GM18511 (cell line): Measurements from ENCODE around the gene SENP8.

Experiments used
- ATAC-seq: cut with Tn5 transposase; IDR thresholded peaks from one replicate; pipeline ENCODE4 v1.9.1; 2021; ENCODE audit warnings: mild to moderate bottlenecking, moderate library complexity; ENCODE audit not compliant: unreplicated experiment

The SENP8 gene

DNA sequence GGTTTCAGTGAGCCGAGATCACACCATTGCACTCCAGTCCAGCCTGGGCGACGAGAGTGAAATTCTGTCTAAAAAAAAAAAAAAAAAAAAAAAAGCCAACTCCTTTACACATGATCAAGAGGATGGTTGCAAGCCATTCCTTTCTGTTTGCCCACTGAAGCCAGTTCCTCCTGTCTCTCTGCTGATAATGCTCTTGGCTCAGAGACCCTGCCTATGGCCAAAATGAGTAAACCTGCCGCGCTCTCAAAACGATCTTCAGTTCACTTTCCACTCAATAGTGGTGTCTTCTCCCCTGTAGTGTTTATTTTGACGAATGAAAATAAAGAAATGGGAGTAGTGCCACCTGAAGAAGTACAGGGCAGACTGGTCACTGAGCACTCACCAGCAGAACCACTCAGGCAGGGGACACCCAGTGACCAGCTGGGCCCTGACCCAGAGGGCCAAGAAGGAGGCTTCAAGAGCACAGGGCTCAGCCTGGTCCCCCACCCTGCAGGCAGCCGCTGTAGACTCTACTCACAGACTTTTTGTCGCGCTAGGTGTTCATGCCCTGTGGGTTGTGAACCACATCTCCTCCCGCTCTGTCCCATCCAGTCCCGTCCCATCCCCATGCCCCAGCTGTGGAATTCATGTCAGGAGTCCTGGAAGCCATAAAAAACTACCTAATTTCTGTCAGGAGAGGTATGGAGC, 55.8 kb downstream of the SENP8 start:
- ATAC-seq = no peak

DNA sequence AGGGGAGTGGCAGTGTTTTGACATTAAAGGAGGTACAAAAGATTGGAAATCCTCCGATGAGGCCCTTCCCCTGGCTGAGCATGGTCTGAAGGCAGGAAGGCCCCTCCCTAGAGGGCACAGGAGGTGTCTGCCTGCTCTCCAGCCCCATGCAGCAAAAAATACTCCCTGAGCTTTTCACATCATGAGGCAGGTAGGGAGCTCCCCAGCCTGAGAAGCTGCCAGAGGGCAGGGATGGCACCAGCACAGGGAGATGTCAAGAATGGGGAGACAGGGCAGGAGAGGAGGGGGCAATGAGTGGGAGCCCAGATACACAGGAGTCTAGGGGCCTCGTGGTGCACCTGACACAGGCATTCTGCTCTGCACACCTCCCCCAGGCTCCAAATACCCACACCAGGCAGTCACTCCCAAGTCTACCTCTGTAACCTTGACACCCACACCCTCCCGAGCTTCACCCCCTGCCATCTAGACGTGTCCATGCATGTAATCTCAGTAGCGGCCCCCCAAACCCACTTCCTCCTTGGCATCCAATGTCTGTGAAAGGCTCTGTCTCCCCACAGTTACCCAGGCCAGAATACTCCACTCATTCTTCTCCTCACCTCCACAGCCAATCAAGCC, 56.5 kb downstream of the SENP8 start:
- ATAC-seq = no peak

DNA sequence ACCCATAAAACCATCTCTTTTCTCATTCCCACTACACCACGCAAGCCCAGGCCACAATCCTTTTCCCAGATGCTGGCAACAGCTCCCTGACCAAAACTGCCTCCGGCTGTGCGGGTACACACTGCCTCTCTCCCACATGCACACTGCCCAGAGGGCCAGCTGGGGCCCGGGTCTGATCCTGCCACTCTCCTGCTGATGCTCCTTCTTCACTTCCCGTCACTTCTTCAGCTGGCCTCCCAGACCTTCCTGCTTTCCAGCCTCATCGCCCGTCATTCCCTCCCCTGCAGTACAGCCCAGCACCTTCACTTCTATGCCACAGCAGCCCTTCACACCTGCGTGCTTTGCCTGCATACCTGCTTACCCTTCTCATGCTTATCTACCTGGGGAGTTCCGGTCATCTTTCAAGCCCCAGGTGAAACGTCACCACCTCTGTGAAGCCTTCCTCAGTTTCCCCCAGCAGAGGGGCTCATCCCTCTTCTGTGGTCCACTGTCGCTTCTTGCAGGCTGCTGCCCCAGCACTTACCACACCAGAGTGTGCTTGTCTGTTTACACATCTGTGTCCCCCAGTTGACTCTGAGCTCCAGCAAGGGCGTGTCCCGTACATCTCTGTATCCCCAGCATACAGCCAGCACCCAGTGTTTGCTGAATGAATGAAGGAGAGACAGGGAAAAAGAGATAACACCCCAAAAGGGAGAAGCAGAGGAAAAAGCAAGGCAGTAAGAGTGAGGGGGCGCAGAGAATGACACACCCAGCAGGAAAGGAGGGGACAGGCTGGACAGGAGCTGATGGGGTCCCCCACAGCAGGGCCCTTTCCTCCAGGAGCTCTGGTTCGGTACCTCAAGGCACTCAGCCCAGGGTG, 57.2 kb downstream of the SENP8 start:
- no peak for ATAC-seq

DNA sequence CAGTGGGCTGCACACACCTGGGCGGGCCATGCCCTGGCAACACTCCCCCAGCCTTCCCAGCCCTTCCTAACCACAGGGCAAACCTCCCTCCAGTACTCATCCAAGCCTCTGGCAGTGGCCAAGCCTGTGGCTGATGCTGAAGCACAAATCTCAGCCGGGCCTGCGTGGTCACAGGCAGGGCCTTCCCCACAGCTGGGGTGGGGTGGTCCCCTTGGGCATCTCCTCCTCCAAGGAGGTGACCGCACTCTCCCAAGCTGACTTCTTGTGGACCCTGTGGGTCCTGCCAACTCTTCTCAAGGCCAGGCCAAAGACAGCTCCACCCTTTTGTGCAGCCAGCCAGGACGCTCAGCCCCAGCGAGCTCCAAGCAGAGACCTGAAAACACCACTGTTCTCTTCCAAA, 58.0 kb downstream of the SENP8 start:
- ATAC-seq = no peak

DNA sequence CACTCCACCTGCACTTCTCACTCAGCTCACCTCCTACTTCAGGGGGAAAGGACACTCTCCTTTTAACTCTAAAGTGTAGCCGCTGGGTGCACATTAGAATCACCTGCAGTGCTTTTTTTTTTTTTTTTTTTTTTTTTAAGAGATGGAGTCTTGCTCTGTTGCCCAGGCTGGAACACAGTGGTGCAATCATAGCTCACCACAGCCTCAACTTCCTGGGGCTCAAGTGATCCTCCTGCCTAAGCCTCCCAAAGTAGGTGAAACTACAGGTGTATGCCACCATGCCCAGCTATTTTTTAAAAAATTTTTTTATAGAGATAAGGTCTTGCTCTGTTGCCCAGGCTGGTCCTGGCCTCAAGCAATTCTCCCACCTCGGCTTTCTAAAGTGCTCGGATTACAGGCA, 58.5 kb downstream of the SENP8 start:
- ATAC-seq = no peak

DNA sequence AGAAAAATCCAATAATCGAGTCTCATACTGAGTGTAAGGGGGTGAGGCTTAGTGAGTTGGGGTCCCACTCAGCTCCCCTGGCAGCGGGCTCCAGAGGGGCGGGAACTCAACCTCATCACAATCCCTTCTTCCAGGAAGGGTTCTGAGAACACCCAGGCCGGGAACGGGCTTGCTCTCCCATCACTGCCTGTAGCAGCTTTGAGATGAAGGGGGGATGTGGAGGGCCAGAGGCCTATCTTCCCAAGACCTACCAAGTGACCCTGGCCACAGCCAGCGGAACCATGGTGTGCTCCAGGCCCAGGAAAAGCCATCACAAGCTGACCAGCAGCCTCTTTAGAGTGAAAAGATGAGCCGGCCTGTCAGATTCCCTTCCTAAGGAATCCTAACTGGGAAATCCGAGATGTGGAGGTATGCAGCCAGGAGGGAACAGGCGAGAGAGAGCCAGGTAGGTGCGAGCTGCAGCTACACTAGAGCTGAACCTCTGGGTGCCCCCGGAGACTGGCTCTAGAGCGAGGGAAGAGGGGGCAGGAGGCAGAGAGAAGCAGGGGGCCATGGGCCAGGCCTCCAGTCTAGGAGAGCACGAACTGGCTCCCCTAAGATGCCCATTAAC, 60.9 kb downstream of the SENP8 start:
- no peak for ATAC-seq

DNA sequence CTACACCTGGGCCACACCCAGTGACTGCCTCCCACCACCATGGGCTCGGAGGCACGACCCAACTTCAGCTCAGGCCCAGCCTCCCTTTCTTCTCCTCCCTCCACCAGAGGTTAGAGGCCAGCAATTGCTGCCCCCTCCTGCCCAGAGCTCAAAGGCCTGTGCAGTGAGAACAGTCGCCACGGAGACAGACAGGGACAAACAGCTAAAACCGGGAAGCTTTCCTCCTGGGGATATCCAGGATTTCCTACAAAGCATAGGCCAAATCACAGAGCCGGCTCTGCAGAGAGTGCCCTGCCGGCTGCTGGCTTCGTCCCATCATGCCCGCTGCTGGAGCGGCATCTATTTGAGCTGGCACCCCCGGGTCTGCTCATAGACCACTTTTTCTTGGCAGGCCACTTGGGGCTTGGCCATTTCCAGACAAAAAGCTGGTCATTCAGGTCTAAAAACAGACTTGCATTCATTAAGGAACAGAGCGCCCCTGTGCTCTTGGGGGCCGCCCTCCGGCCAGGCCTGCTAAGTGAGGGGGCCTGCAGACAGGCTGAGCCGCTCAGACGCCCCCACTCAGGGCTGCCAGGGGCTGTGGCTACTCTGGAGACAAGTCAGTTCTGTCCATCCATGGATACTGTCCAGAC, 61.9 kb downstream of the SENP8 start:
- ATAC-seq = no peak

DNA sequence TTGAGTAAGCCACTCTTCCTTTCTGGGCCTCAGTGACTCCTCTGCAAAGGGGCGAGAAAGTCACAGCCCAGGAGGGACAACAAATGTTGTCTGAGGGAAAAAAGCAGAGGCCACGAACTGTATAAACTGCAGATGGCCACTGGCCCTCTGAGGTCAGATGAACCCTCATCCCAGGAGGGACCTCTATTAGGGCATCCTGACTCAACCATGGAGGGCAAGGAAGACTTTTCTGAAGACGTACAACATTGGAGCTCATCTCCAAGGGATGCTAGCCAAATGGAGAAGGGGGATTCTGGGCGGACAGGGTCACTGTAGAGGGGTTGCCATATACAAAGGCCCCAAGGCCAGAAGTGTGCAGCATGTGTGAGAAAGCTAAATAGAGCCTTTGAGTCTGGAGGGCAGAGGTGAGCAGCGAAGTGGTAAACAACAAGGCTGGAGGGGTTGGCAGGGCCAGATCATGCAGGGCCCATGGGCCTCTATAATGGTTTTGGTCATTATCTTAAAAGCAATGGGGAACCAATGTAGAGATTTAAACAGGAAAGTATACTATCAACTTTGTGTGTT, 62.6 kb downstream of the SENP8 start:
- no peak for ATAC-seq

DNA sequence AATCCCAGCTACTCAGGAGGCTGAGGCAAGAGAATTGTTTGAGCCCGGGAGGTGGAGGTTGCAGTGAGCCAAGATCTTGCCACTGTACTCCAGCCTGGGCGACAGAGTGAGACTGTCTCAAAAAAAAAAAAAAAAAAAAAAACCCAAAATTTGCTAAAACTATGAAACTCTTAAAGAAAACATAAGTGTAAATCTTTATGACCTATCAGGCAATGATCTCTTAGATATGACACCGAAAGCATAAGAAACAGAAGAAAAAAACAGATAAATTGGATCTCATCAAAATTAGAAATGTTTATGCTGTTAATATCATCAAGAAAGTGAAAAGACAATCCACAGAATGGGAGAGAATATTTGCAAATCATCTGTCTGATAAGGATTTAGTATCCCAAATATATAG, 64.0 kb downstream of the SENP8 start:
- ATAC-seq = no peak

DNA sequence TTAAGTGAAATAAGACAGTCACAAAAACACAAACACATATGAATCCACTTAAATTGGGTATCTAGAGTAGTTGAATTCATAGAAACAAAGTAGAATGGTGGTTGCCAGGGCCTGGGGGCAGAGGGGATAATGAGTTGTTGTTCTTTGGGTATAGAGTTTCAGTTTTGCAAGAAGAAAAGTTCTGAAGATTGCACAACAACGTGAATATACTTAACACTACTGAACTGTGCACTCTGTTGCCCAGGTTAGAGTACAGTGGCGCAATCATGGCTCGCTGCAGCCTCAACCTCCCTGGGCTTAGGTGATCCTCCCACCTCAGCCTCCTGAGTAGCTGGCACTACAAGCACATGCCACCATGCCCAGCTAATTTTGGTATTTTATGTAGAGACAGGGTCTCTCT, 64.5 kb downstream of the SENP8 start:
- no peak for ATAC-seq

DNA sequence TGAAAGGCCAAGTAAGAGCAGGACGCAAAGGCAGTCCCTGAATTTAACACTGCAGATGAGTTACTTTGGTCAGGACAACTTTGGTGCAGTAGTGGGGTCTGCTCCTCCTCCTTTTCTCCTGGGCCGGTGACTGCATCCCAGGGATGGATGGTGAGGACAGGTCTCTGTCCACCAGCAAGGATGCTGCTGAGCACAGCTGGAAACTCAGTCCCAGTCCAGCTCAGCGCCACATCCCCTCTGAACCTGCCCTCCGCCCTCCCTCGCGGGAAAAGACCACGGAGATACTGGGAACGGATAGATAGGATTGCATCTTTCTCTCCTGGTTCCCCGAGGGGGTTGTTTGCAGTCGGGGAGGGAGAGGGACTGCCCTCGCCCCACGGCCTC, 65.6 kb downstream of the SENP8 start:
- no peak for ATAC-seq

DNA sequence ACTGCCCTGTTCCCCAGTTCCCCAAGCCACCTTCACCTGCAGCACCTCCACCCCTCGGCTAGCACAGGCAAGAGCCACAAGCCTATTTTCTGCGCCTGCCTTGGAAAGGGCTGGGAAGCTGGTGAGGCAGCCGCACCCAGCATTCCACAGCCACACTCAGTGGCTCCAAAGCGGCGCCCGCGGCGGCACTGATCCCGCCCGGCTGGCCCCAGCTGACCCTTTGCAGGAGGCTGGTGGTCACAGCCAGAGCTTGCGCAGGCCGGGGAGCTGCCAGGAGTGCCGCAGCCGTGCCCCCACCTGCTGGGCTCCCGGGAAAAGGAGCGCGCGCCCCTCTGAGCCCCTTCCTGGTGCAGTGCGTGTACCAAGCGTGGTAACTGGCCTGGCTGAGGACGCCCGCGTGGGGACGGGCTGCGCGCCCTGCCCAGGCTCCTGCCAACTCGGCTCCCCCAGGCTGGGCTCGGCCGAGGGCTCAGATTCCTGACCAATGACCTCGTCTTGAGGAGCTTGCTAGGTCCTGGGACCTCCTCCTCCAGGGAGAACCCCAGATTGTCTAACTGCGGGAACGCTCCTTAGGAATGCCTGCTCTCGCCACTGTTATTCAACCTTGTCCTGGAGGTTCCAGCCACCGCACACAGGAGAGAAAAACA, 66.1 kb downstream of the SENP8 start:
- ATAC-seq = no peak

DNA sequence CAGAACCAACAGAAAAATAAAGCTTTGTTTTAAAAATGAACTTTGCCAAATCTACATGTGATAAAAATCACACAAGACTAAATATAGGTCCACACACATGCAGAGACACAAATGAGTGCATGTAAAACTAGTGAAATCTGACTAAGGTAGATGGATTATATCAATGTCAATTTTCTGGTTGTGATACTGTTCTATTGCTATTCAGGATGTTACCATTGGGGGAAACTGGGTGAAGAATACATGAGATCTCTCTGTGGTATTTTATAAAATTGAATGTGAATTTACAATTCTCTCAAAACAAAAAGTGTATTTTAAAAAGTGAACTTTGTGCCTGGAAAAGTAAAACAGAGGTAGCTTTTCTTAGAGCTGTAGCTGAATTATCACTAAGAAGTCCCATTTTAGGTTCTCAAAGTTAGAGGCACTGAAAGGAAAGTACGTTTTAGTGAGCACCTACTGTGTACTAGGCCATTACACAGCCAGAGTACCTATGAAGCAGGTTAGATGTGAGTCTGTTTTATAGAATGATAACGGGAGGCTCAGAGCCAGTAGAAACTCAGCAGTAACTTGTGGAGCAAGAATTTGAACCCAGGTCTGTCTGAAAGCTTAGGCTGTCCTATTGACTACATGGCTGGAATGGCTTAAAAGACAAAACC, 71.2 kb downstream of the SENP8 start:
- ATAC-seq = no peak

DNA sequence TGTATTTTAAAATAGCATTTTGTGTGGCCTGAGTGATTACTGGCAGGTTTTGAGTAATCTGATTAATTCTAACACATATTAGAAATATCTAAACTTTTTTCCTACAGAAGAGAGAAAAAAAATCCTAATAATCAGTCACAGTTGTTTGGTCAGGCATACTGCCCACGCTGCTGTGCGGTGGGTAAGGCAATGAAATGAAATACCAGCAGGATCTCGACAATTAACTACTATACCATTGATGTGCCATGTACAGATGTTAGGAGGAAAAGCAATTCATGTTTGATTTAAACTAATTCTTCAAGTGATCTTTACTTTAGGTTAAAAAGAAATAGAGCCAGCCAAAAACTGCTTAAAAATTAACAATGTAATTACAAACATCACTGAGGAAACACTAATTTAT, 74.2 kb downstream of the SENP8 start:
- no peak for ATAC-seq
